ENCODE results near the gene SPINDOC. TPM values are rescaled to one million over a fixed set of nuclear protein-coding genes. Genes with fewer than 3 reads are reported as not detected.

The SPINDOC gene
- total RNA-seq, 1 experiment from 2014 or later: 50.9 TPM

- H4K20me1 ChIP-seq (ENCODE audit: insufficient read depth): peaks cover 11% of the 10 kb centered on the region; the same call in 1 of the 2 replicates
- TF ChIP-seq CEBPB (IDR thresholded peaks at IDR 0.05; ENCODE audit: low read depth): no peak
- no peak for TF ChIP-seq SRF (IDR thresholded peaks at IDR 0.05; ENCODE audit: low read depth)
- TF ChIP-seq RAD21 (IDR thresholded peaks at IDR 0.05; ENCODE audit: low read depth): no peak
- TF ChIP-seq SP1 (IDR thresholded peaks at IDR 0.05; ENCODE audit: low read depth): no peak
- TF ChIP-seq EZH2 (IDR thresholded peaks at IDR 0.05): no peak
- TF ChIP-seq SIN3A (IDR thresholded peaks at IDR 0.05; ENCODE audit: low read depth): no peak
- TF ChIP-seq ZNF274 (IDR thresholded peaks at IDR 0.05; ENCODE audit: low read depth, low read length): no peak
- no peak for TF ChIP-seq EZH2phosphoT487 (IDR thresholded peaks at IDR 0.05; ENCODE audit: borderline replicate concordance)
- no peak for TF ChIP-seq ZBTB33 (IDR thresholded peaks at IDR 0.05; ENCODE audit: extremely low read depth, insufficient replicate concordance, low read length)
- TF ChIP-seq FOSL1 (IDR thresholded peaks at IDR 0.05; ENCODE audit: low read depth): no peak
- no peak for TF ChIP-seq CTCF (IDR thresholded peaks at IDR 0.05 in 2 of 3, conservative IDR thresholded peaks at IDR 0.05 in 1 of 3; ENCODE audit: borderline replicate concordance in 1 of 3, insufficient read depth in 1 of 3, low read depth in 2 of 3, low read length in 2 of 3)
- TF ChIP-seq TCF7L2 (IDR thresholded peaks at IDR 0.05; ENCODE audit: borderline replicate concordance, extremely low read depth, insufficient read depth, insufficient read length): no peak
- ChIA-PET CTCF (no interaction called here), POLR2A (no interaction called here), RAD21 (ENCODE audit: low non-redundant PET in 1 of 2, low total read pairs in 2 of 2, uncharacterized antibody in 2 of 2, unreplicated experiment in 2 of 2) (no interaction called here)
- H3K27me3 ChIP-seq (ENCODE audit: insufficient read depth, low read length): no peaks in the 10 kb centered on the region
- peak overlapping the region; percentile 97 for H3K4me2 ChIP-seq (ENCODE audit: low read length)
- BruUV-seq (replicated peaks): TSS peak; percentile 25
- H3K4me1 ChIP-seq (ENCODE audit: control insufficient read depth in 1 of 2, insufficient read depth in 2 of 2, low read length in 2 of 2): peaks cover 27 to 50% of the 10 kb centered on the region in 2 experiments
- no peaks in the 10 kb centered on the region for H3K9me2 ChIP-seq (ENCODE audit: insufficient read depth)
- H3K9ac ChIP-seq (ENCODE audit: low read length): peak overlapping the region; percentile 98
- no peak overlapping the region for H3K27ac ChIP-seq (ENCODE audit: low read depth, low read length)
- DNase-seq (ENCODE audit: low read depth, low spot score): no peak
- H3K9me3 ChIP-seq (ENCODE audit: control insufficient read depth in 1 of 2, insufficient read depth in 1 of 2, low read depth in 1 of 2, low read length in 2 of 2): no peaks in the 10 kb centered on the region
- peaks cover 61% of the 10 kb centered on the region for H3K79me2 ChIP-seq (ENCODE audit: insufficient read depth, low read length)
- no peak overlapping the region for H2AFZ ChIP-seq (ENCODE audit: low read depth, low read length, poor library complexity, severe bottlenecking)
- intact Hi-C loops (cut with micrococcal nuclease): no loop called here
- ATAC-seq: no peak
- peaks cover 0 to 2% of the 10 kb centered on the region in 2 experiments; a peak in 1 of 4 replicates for H3K36me3 ChIP-seq (ENCODE audit: control insufficient read depth in 1 of 2, insufficient read depth in 2 of 2, low read length in 2 of 2)
- peak overlapping the region; percentile 96 to 98 for H3K4me3 ChIP-seq (replicated peaks in 1 of 2; ENCODE audit: low read depth in 1 of 2, low read length in 2 of 2)
Observed at GRCh38 chr11:63840356-63841060, 27.3 kb downstream of the SPINDOC start.
